ENCODE results near the gene CD163L1. TPM values are rescaled to one million over a fixed set of nuclear protein-coding genes. Genes with fewer than 3 reads are reported as not detected.
"Not testable (repeated sequence)": the region's sequence is repeated elsewhere in the genome, so short reads cannot be mapped to it uniquely, and the experiment has no call there.

CD163L1 gene
- total RNA-seq, 8 experiments from 2014 or later: 0.21 to 166 (median 1.3) TPM

- Histone ChIP-seq H3K4me3 (no peak overlapping the region), H3K4me1 (replicated peaks in 1 of 2) (no peaks in the 10 kb centered on the region), H3K27ac (no peak overlapping the region)
- WGBS, 10 experiments: 9 to 100% (median 73%) methylated on average over 2 to 4 of the region's 4 CpGs; no CpG with 5 or more reads in 1 of the 10 experiments
- in situ Hi-C loops (cut with MboI; ENCODE audit: low pct_unique_long_range_greater_than_20kb in 2 of 9, low sequenced_read_pairs in 9 of 9, unreplicated experiment in 9 of 9): no loop called here
- no peak for ATAC-seq (replicated peaks in 6 of 8)
Measured at GRCh38 chr12:7349418-7349817, 94.5 kb downstream of the CD163L1 start.

GRCh38 chr12:7346551-7347225 is 97.3 kb downstream of the CD163L1 start:
- Histone ChIP-seq H3K4me3 (no peak overlapping the region), H3K27ac (no peak overlapping the region), H3K4me1 (replicated peaks in 1 of 2) (no peaks in the 10 kb centered on the region)
- in situ Hi-C loops (cut with MboI; ENCODE audit: low pct_unique_long_range_greater_than_20kb in 2 of 9, low sequenced_read_pairs in 9 of 9, unreplicated experiment in 9 of 9): no loop called here
- ATAC-seq (replicated peaks in 6 of 8): no peak
- WGBS, 10 experiments: 55 to 100% (median 89%) methylated on average over 1 to 6 of the region's 6 CpGs

DNA sequence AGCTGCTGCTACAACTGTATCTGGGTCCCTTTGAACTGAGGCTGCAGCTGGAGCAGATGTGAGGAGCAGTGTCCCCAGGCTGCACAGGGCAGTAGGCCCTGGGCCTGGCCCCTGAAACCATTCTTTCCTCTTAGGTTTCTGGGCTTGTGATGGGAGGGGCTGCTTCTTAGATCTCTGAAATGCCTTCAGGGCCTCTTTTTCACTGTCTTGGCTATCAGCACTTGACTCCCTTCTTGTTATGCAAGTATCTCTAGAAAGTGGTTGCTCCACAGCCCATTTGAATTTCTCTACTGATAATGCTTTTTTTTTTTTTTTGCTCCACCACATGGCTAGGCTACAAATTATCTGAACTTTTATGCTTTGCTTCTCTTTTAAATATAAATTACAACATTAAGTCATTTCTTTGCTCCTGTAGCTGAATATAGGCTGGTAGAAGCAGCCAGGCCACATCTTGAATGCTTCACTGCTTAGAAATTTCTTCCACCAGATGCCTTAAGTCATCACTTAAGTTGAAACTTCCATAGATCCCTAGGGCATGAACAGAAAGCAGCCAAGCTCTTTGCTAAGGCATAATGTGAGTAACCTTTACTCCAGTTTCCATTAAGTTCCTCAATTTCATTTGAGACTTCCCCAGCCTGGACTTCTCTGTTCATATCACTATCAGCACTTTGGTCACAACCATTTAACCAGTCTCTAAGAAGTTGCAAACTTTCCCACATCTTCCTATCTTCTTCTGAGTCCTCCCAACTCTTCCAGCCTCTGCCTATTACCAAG is 98.9 kb downstream of the CD163L1 start:
- ATAC-seq (replicated peaks in 6 of 8): peak in 2 of 8 experiments; percentile 77 to 83
- in situ Hi-C loops (cut with MboI; ENCODE audit: low pct_unique_long_range_greater_than_20kb in 2 of 9, low sequenced_read_pairs in 9 of 9, unreplicated experiment in 9 of 9): no loop called here
- Histone ChIP-seq H3K27ac (no peak overlapping the region), H3K4me3 (no peak overlapping the region), H3K4me1 (replicated peaks in 1 of 2) (no peaks in the 10 kb centered on the region)

GRCh38 chr12:7339675-7340074 is 104.3 kb downstream of the CD163L1 start:
- Histone ChIP-seq H3K4me1 (replicated peaks in 1 of 2) (no peaks in the 10 kb centered on the region), H3K27ac (no peak overlapping the region), H3K4me3 (no peak overlapping the region)
- ATAC-seq (replicated peaks in 6 of 8): no peak
- WGBS, 10 experiments: 40 to 75% (median 61%) methylated on average over 1 of the region's 1 CpG; no CpG with 5 or more reads in 6 of the 10 experiments
- in situ Hi-C loops (cut with MboI; ENCODE audit: low pct_unique_long_range_greater_than_20kb in 2 of 9, low sequenced_read_pairs in 9 of 9, unreplicated experiment in 9 of 9): no loop called here

- 22 to 100% (median 80%) methylated on average over 1 to 4 of the region's 5 CpGs; no CpG with 5 or more reads in 1 of the 10 experiments for WGBS, 10 experiments
- H3K27ac ChIP-seq; H3K4me3 ChIP-seq; in situ Hi-C loops (cut with MboI; ENCODE audit: low pct_unique_long_range_greater_than_20kb in 2 of 9, low sequenced_read_pairs in 9 of 9, unreplicated experiment in 9 of 9); ATAC-seq (replicated peaks in 6 of 8); H3K4me1 ChIP-seq (replicated peaks in 1 of 2): not testable (repeated sequence)
Measured at GRCh38 chr12:7337790-7338189, 106.2 kb downstream of the CD163L1 start.

DNA sequence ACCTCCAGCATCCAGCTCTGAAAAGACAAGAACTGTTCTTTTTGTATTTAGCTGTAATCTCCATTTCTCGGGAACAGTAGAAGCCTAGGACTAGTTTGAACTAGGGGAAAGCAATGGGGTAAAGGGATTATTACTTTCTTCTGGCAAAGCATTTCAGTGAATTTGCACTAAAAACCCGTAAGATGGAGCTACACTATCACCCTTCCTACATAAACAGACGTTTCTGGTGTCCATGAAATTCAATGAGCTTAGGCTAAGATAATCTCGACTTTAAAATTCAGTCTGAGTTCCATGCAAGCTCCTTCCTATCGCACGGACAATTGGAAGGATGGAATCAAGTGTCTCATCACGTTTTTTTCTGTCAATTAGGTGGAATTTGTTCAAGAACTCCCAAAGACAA is 116.0 kb downstream of the CD163L1 start:
- 10 to 75% (median 53%) methylated on average over 5 to 7 of the region's 7 CpGs; no CpG with 5 or more reads in 1 of the 10 experiments for WGBS, 10 experiments
- Histone ChIP-seq H3K4me3 (no peak overlapping the region), H3K27ac (no peak overlapping the region), H3K4me1 (replicated peaks in 1 of 2) (no peaks in the 10 kb centered on the region)
- ATAC-seq (replicated peaks in 6 of 8): peak in 1 of 8 experiments; percentile 54
- in situ Hi-C loops (cut with MboI; ENCODE audit: low pct_unique_long_range_greater_than_20kb in 2 of 9, low sequenced_read_pairs in 9 of 9, unreplicated experiment in 9 of 9): no loop called here

DNA sequence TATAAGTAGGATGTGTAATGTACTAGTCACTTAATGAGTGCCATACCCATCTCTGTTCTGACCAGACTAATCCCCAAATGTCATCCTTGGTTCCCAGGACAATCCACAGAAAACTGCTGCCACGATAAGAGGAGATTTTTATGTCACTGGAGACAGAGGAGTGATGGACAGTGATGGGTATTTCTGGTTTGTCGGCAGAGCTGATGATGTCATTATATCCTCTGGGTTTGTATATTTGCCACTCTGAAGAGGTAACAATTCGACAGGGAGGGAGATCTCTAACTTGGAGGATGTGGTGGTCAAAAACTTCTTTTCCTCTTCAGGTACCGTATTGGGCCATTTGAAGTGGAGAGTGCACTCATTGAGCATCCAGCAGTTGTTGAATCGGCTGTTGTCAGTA is 119.8 kb downstream of the CD163L1 start:
- in situ Hi-C loops (cut with MboI; ENCODE audit: low pct_unique_long_range_greater_than_20kb in 2 of 9, low sequenced_read_pairs in 9 of 9, unreplicated experiment in 9 of 9): no loop called here
- no peak overlapping the region for H3K27ac ChIP-seq
- ATAC-seq (replicated peaks in 6 of 8): no peak
- 50 to 100% (median 67%) methylated on average over 1 to 5 of the region's 5 CpGs; no CpG with 5 or more reads in 2 of the 10 experiments for WGBS, 10 experiments
- H3K4me1 ChIP-seq (replicated peaks in 1 of 2): no peaks in the 10 kb centered on the region
- no peak overlapping the region for H3K4me3 ChIP-seq

GRCh38 chr12:7322599-7322998 is 121.4 kb downstream of the CD163L1 start:
- no peak for ATAC-seq (replicated peaks in 6 of 8)
- Histone ChIP-seq H3K4me1 (replicated peaks in 1 of 2) (no peaks in the 10 kb centered on the region), H3K4me3 (no peak overlapping the region), H3K27ac (no peak overlapping the region)
- WGBS, 10 experiments: 17 to 100% (median 80%) methylated on average over 1 to 5 of the region's 5 CpGs; no CpG with 5 or more reads in 2 of the 10 experiments
- in situ Hi-C loops (cut with MboI; ENCODE audit: low pct_unique_long_range_greater_than_20kb in 2 of 9, low sequenced_read_pairs in 9 of 9, unreplicated experiment in 9 of 9): no loop called here

DNA sequence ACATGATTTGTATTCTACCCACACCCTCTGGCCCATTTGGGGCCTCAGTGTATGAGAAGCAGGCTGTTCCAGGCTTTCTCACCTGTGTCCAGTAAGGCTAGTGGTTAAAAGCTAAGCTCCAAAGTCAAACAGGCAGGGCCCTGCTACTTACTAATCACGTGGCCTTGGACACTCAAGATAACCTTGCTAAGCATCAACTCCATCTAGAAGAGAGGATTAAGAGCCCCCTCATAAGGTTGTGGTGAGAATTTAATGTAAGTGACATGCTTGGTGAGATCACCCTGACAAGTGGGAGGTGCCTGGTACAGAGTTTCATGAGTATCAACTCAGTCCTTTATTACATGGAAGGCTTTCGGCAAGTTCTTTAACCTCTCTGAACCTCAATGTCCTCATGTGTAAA is 122.3 kb downstream of the CD163L1 start:
- ATAC-seq (replicated peaks in 6 of 8): peak in 1 of 8 experiments; percentile 23
- Histone ChIP-seq H3K4me3 (no peak overlapping the region), H3K4me1 (replicated peaks in 1 of 2) (no peaks in the 10 kb centered on the region), H3K27ac (no peak overlapping the region)
- in situ Hi-C loops (cut with MboI; ENCODE audit: low pct_unique_long_range_greater_than_20kb in 2 of 9, low sequenced_read_pairs in 9 of 9, unreplicated experiment in 9 of 9): no loop called here
- 20 to 100% (median 59%) methylated on average over 1 to 2 of the region's 2 CpGs; no CpG with 5 or more reads in 4 of the 10 experiments for WGBS, 10 experiments

- in situ Hi-C loops (cut with MboI; ENCODE audit: low pct_unique_long_range_greater_than_20kb in 2 of 9, low sequenced_read_pairs in 9 of 9, unreplicated experiment in 9 of 9): no loop called here
- WGBS, 10 experiments: 60 to 100% (median 96%) methylated on average over 1 to 2 of the region's 2 CpGs
- Histone ChIP-seq H3K27ac (no peak overlapping the region), H3K4me3 (no peak overlapping the region), H3K4me1 (replicated peaks in 1 of 2) (no peaks in the 10 kb centered on the region)
- no peak for ATAC-seq (replicated peaks in 6 of 8)
Measured at GRCh38 chr12:7319930-7320329, 124.0 kb downstream of the CD163L1 start.

GRCh38 chr12:7310070-7310469 is 133.9 kb downstream of the CD163L1 start:
- no peaks in the 10 kb centered on the region for H3K4me1 ChIP-seq (replicated peaks in 1 of 2)
- WGBS, 10 experiments: 0 to 96% (median 80%) methylated on average over 1 to 3 of the region's 4 CpGs; no CpG with 5 or more reads in 2 of the 10 experiments
- in situ Hi-C loops (cut with MboI; ENCODE audit: low pct_unique_long_range_greater_than_20kb in 2 of 9, low sequenced_read_pairs in 9 of 9, unreplicated experiment in 9 of 9): no loop called here
- no peak overlapping the region for H3K4me3 ChIP-seq
- no peak for ATAC-seq (replicated peaks in 6 of 8)
- no peak overlapping the region for H3K27ac ChIP-seq
